Measurements from ENCODE around the gene CHTF18.
A peak's percentile ranks its signal among the peaks of the same experiment; 100 is the strongest.

CHTF18 gene

GRCh38 chr16:803754-804080 is 15.3 kb downstream of the CHTF18 start:
- TF ChIP-seq CTCF (IDR thresholded peaks at IDR 0.05), result no peak

- TF ChIP-seq CTCF (IDR thresholded peaks at IDR 0.05), result no peak
These were observed 16.0 kb downstream of the CHTF18 start for GRCh38 chr16:804193-805048.

- no peak for TF ChIP-seq CTCF (IDR thresholded peaks at IDR 0.05)
These were observed 17.1 kb downstream of the CHTF18 start for GRCh38 chr16:805474-805873.

- no peak for TF ChIP-seq CTCF (IDR thresholded peaks at IDR 0.05)
These were observed 19.1 kb downstream of the CHTF18 start for GRCh38 chr16:807347-808084.

GRCh38 chr16:808085-808386 is 19.6 kb downstream of the CHTF18 start:
- no peak for TF ChIP-seq CTCF (IDR thresholded peaks at IDR 0.05)

- peak; percentile 82 for TF ChIP-seq CTCF (IDR thresholded peaks at IDR 0.05)
These were observed 24.9 kb downstream of the CHTF18 start for GRCh38 chr16:813204-813915.

GRCh38 chr16:813916-814412 is 25.5 kb downstream of the CHTF18 start:
- TF ChIP-seq CTCF (IDR thresholded peaks at IDR 0.05), result peak; percentile 3

Measured in LNCAP (cell line).